NT2/D1 (cell line): Measurements from ENCODE around the gene LETM1.

Source experiments
- DNase-seq: peaks from one replicate; pipeline ENCODE4 v3.0.0-alpha.2; 2011; ENCODE audit warnings: low read depth, low spot score
- H3K27me3 ChIP-seq: 2 replicates; pipeline ENCODE4 v1.6.0; 2011; ENCODE audit warnings: mild to moderate bottlenecking; ENCODE audit not compliant: insufficient read length, insufficient read depth
- H3K36me3 ChIP-seq: 2 replicates; pipeline ENCODE4 v1.6.1; 2011; ENCODE audit warnings: mild to moderate bottlenecking, low read length, mixed read lengths; ENCODE audit not compliant: insufficient read depth, insufficient read length
- H3K4me1 ChIP-seq: 2 replicates; pipeline ENCODE4 v1.5.1; 2011; ENCODE audit not compliant: insufficient read depth, insufficient read length
- H3K4me3 ChIP-seq: 2 replicates; pipeline ENCODE4 v1.5.1; 2011; ENCODE audit warnings: low read depth; ENCODE audit not compliant: insufficient read length
- H3K9ac ChIP-seq: 2 replicates; pipeline ENCODE4 v1.6.0; 2011; ENCODE audit warnings: low read depth; ENCODE audit not compliant: insufficient read length
- H3K9me3 ChIP-seq: 2 replicates; pipeline ENCODE4 v1.5.1; 2011; ENCODE audit warnings: mild to moderate bottlenecking, low read length; ENCODE audit not compliant: insufficient read depth
- SUZ12 ChIP-seq: IDR thresholded peaks from 2 replicates; pipeline ENCODE4 v1.6.1; 2011; ENCODE audit not compliant: insufficient read length, insufficient read depth; ENCODE audit errors: extremely low read depth
- YY1 ChIP-seq: IDR thresholded peaks from 2 replicates; pipeline ENCODE4 v1.6.1; 2011; ENCODE audit not compliant: insufficient read length, insufficient read depth
- ZNF274 ChIP-seq: IDR thresholded peaks from 2 replicates; pipeline ENCODE4 v1.6.1; 2011; ENCODE audit warnings: mild to moderate bottlenecking, low read depth, low read length

LETM1 gene

GRCh38 chr4:1856071-1856942, at the start of gene LETM1:
Gene LETM1 (minus strand): TSS chr4:1856156. CDS start chr4:1855950, 206 bp downstream.
- Histone ChIP-seq H3K36me3 (peaks cover 27% of the 10 kb centered on the region), H3K4me3 (peak within 1 kb of the TSS; percentile 98), H3K4me1 (peaks cover 17% of the 10 kb centered on the region), H3K9ac (peak within 1 kb of the TSS; percentile 96), H3K27me3 (peaks cover 25% of the 10 kb centered on the region), H3K9me3 (no peaks in the 10 kb centered on the region)
- peak; percentile 93 for DNase-seq
- no peak for TF ChIP-seq SUZ12

GRCh38 chr4:1904042-1904441, 48.1 kb upstream of the LETM1 start:
- Histone ChIP-seq H3K4me3 (no peak overlapping the region), H3K9ac (no peak overlapping the region), H3K9me3 (no peaks in the 10 kb centered on the region), H3K4me1 (peaks cover 4% of the 10 kb centered on the region), H3K27me3 (no peaks in the 10 kb centered on the region), H3K36me3 (peaks cover 77% of the 10 kb centered on the region)
- no peak for TF ChIP-seq YY1
- no peak for TF ChIP-seq SUZ12
- no peak for TF ChIP-seq ZNF274
- DNase-seq: no peak

- Histone ChIP-seq H3K4me1 (peaks cover 4% of the 10 kb centered on the region), H3K27me3 (no peaks in the 10 kb centered on the region), H3K36me3 (peaks cover 69% of the 10 kb centered on the region), H3K9me3 (no peaks in the 10 kb centered on the region), H3K9ac (no peak overlapping the region), H3K4me3 (no peak overlapping the region)
- no peak for TF ChIP-seq ZNF274
- DNase-seq: no peak
These were observed 47.1 kb upstream of the LETM1 start for GRCh38 chr4:1903035-1903434.

GRCh38 chr4:1902243-1902642, 46.3 kb upstream of the LETM1 start:
- Histone ChIP-seq H3K27me3 (no peaks in the 10 kb centered on the region), H3K9ac (no peak overlapping the region), H3K4me3 (no peak overlapping the region), H3K36me3 (peaks cover 65% of the 10 kb centered on the region), H3K9me3 (no peaks in the 10 kb centered on the region), H3K4me1 (peaks cover 4% of the 10 kb centered on the region)
- no peak for TF ChIP-seq YY1
- DNase-seq: no peak

GRCh38 chr4:1901127-1901526, 45.2 kb upstream of the LETM1 start:
- peaks cover 64% of the 10 kb centered on the region for H3K36me3 ChIP-seq
- no peak for TF ChIP-seq SUZ12
- no peak for TF ChIP-seq YY1
- TF ChIP-seq ZNF274: no peak

GRCh38 chr4:1900624-1901023, 44.7 kb upstream of the LETM1 start:
- Histone ChIP-seq H3K4me1 (peaks cover 4% of the 10 kb centered on the region), H3K4me3 (no peak overlapping the region), H3K9ac (no peak overlapping the region), H3K27me3 (no peaks in the 10 kb centered on the region), H3K9me3 (no peaks in the 10 kb centered on the region), H3K36me3 (peaks cover 62% of the 10 kb centered on the region)
- DNase-seq: no peak
- TF ChIP-seq SUZ12 (no peak), YY1 (no peak), ZNF274 (no peak)

More at GRCh38 chr4:1901127-1901526, 45.2 kb upstream of the LETM1 start:
- DNase-seq: no peak
- Histone ChIP-seq H3K27me3 (no peaks in the 10 kb centered on the region), H3K4me3 (no peak overlapping the region), H3K9ac (no peak overlapping the region), H3K4me1 (peaks cover 4% of the 10 kb centered on the region), H3K9me3 (no peaks in the 10 kb centered on the region)

GRCh38 chr4:1900087-1900433, 44.1 kb upstream of the LETM1 start:
- no peak overlapping the region for H3K4me3 ChIP-seq
- H3K36me3 ChIP-seq: peaks cover 56% of the 10 kb centered on the region
- no peak for DNase-seq
- no peaks in the 10 kb centered on the region for H3K9me3 ChIP-seq
- TF ChIP-seq YY1 (no peak), SUZ12 (no peak), ZNF274 (no peak)
- H3K4me1 ChIP-seq: peaks cover 4% of the 10 kb centered on the region
- H3K9ac ChIP-seq: no peak overlapping the region
- H3K27me3 ChIP-seq: no peaks in the 10 kb centered on the region
